SW 1271 (cell line): Measurements from ENCODE around the gene P3H4.
"Not testable (repeated sequence)": the region's sequence is repeated elsewhere in the genome, so short reads cannot be mapped to it uniquely, and the experiment has no call there.

Source experiments
- DNase-seq, 2 experiments: peaks; one replicate each; lab custom pipeline; 2025; lab: John Stamatoyannopoulos, UW

P3H4 gene, protein sequence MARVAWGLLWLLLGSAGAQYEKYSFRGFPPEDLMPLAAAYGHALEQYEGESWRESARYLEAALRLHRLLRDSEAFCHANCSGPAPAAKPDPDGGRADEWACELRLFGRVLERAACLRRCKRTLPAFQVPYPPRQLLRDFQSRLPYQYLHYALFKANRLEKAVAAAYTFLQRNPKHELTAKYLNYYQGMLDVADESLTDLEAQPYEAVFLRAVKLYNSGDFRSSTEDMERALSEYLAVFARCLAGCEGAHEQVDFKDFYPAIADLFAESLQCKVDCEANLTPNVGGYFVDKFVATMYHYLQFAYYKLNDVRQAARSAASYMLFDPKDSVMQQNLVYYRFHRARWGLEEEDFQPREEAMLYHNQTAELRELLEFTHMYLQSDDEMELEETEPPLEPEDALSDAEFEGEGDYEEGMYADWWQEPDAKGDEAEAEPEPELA

DNA sequence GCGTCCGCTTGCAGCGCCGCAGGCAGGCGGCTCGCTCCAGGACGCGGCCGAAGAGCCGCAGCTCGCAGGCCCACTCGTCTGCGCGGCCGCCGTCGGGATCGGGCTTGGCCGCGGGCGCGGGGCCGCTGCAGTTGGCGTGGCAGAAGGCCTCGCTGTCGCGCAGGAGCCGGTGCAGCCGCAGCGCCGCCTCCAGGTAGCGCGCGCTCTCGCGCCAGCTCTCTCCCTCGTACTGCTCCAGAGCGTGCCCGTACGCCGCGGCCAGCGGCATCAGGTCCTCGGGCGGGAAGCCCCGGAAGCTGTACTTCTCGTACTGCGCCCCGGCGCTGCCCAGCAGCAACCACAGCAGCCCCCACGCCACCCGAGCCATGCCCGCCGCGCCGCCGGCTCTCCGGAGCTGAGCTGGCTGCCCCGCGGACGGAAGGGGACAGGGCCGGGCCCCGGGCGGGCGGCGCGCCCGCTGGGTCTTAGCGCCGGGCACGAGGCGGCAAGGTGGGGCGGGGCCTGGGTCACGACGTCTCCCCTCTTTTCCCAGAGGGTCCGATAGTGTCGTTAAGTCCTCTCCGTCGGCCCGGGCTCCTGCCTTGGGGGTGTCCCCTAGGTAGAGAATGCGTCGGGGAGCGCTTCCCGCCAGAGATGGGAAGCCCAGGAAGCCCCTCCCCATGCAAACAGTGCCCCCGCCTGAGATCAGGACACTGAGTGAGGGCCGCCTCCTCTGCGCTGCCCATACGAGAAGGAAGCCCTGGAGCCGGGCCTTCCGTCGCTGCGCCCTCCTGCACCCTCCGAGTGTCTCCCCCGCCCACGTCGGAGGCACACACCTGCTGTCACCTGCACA, at the start of gene P3H4:
P3H4 (minus strand) TSS at position 401 of the 832 bp plus-strand sequence; CDS start at position 367, 34 bp downstream.
- DNase-seq, result peak; percentile 37 to 74

GRCh38 chr17:41860254-41860931, 48.6 kb upstream of the P3H4 start:
- DNase-seq, result no peak

- DNase-seq, result not testable (repeated sequence)
These were observed 39.6 kb upstream of the P3H4 start for GRCh38 chr17:41851382-41851781.

GRCh38 chr17:41849251-41849990, 37.7 kb upstream of the P3H4 start:
- DNase-seq, result no peak

DNA sequence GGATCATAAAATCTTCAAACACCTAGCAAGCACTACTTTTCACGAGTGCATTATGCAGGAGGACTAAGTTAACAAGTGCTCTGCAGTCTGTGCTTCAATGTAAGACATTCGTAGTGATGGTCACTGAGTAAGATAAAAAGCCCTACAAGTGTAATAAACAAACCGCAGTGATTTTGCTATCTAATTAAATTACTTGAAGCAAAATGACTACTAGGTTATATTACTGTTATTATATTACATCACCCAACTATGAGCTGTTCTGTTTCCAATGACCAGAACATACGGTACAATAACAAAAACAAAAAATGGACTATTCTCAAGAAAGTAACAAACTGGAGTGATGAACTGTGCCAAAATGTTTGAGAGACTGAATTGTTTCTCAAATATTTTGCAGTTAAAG, 37.0 kb upstream of the P3H4 start:
- no peak for DNase-seq

- no peak for DNase-seq
These were observed 33.2 kb upstream of the P3H4 start for GRCh38 chr17:41844971-41845370.

DNA sequence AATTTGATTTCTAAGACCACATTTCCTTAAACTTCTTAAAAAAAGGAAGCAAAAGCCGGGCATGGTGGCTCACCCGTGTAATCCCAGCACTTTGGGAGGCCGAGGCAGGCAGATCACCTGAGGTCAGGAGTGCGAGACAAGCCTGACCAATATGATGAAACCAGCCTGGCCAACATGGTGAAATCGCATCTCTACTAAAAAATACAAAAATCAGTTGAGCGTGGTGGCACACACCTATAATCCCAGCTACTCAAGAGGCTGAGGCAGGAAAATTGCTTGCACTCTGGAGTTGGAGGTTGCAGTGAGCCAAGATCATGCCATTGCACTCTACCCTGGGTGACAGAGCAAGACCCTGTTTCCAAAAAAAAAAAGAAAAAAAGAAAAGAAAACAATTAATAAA, 29.0 kb upstream of the P3H4 start:
- DNase-seq, result not testable (repeated sequence)

DNA sequence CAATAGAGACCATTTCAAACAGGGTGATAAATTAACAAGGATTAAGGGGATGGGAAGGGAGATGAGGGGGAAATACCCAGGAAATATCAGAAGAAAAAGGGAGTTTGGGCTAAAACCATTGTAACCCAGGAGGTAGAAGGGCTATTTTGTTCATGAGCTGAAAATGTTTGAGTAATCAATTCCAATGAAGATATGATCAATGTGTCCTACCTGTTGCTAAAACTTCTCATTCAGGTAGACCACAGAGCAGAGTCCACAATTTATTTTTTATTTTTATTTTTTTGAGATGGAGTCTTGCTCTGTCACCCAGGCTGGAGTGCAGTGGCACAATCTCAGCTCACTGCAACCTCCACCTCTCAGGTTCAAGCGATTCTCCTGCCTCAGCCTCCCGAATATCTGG, 27.7 kb upstream of the P3H4 start:
- not testable (repeated sequence) for DNase-seq

- no peak for DNase-seq
These were observed 26.2 kb upstream of the P3H4 start, which contains the start of gene KLHL10 for GRCh38 chr17:41837761-41838538. TSS of gene KLHL10 (plus strand) at chr17:41837825. CDS start at chr17:41837933, 108 bp downstream.

DNA sequence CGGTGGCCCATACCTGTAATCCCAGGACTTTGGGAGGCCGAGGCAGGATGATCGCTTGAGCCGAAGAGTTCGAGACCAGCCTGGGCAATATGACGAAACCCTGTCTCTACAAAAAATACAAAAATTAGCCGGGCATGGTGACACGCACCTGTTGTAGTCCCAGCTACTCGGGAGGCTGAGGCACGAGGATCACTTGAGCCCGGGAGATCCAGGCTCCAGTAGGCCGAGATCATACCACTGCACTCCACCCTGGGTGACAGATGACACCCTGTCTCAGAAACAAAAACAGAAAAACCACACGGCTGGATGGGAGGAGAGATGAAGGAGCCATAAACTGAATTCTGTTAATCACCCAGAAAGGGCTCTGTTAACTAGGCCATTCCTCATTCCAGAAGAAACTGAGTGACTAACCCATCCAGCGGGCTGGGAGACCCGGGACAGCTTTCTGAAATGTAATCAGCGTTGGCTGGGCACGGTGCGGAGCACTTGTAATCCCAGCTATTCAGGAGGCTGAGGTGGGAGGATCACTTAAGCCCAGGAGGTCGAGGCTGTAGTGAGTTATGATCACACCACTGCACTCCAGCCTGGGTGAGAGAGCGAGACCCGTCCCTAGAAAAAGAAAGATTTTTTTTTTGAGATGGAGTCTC, 24.9 kb upstream of the P3H4 start:
- DNase-seq, result no peak

DNA sequence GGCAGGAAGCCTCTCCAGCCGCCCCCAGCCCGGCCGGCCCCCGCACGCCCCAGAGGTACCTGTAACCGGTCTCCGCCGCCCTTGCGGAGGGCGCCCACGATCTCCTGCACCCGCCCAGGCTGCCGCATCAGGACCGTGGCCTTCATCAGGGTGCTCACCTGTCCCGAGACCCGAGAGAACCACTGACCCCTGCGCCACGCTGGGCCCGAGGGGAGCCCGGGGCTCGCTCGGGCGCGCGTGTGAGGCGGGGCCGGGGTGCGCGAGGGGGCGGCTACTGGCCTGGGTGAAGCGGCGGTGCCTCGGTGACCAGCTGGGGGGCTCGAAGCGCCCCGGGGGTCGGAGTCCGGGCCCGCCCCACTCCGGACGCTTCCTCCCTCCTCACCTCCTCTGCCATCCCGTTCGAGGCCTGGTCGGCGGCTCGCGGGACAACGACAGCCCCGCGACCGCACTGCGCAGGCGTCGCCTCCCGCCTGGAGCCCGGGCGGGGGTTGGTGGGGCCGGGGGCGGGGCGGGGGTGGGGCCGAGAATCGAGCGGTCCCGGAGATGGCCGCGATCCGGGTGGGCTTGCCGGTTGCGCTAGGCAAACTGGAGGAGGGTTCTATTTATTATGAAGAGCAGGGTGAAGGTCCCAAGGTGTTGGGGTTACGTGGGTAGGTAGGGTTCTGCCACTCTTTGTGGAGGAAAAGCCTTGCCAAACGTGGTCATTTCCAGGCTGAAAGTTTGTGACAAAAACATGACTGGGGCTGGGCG, 24.2 kb upstream of the P3H4 start, which contains the start of gene NT5C3B:
NT5C3B (minus strand) TSS at position 433 of the 750 bp plus-strand sequence; CDS start at position 394, 39 bp downstream.
- DNase-seq, result peak; percentile 31 to 36

DNA sequence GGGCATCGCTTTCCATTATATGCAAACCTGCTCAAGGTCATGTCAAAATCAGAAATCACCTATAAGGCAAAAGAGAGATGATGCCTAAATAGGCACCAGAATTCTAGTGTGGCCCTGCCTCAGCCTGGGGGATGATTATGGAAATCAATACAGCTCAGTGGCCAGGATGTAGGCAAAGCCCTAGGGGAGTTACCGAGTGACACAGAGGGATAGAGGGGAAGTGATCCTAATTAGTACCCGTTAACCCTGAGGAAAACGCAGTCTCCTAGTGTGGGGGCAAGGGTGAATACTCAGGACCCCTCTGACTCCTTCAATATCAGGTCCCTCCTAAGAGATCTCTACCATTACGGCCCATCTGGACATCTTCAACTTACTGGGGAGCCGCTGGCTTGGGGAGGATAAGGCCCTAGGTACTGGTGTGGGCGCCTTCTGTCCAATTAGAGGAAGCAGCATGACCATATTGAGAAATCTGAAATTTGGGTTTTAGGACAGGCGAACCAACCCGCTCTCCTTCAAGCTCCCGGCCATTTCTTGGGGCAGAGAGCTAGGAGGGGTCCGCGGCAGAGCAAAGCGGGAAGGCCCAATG, 23.6 kb upstream of the P3H4 start:
- DNase-seq, result no peak

DNA sequence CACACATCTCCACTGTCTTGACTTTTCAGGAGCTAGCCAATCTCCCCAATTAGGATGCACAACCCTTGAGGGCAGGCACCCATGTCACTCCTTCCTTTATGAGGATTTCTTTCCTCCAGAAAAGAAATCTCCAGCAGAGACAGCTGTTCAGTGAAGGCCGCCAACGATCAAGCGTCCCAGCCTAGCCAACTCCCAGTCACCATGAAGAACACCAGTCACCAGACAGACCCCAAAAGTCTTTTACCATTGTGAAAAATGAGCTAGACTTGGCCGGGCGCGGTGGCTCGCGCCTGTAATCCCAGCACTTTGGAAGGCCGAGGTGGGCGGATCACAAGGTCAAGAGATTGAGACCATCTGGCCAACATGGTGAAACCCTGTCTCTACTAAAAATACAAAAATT, 18.2 kb upstream of the P3H4 start:
- DNase-seq, result not testable (repeated sequence)

- DNase-seq, result no peak
These were observed 13.6 kb upstream of the P3H4 start for GRCh38 chr17:41825175-41825845.

DNA sequence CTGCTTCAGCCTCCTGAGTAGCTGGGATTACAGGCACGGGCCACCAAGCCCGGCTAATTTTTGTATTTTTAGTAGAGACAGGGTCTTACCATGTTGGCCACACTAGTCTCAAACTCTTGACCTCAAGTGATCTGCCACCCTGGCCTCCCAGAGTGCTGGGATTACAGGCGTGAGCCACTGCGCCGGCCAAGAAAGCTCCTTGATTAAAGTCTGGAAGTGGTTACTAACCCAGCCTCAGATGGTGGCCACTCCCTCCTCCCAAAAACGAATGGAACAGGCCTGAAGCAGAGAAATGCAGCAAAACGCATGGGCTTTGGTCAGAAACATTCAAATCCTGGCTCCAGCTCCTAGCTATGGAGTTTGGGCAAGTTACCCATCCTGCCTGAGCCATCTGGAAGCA, 12.3 kb upstream of the P3H4 start:
- no peak for DNase-seq

GRCh38 chr17:41823580-41823979, 11.8 kb upstream of the P3H4 start:
- no peak for DNase-seq

- DNase-seq, result no peak
These were observed 11.4 kb upstream of the P3H4 start for GRCh38 chr17:41823141-41823524.
